Esophagus muscularis mucosa (tissue), 4 donors: ENCODE data around the gene HOXD8. TPM values are rescaled to one million over a fixed set of nuclear protein-coding genes. Genes with fewer than 3 reads are reported as not detected.

ENCODE experiments used
- DNase-seq: peaks from one replicate; pipeline ENCODE4 v3.0.0-alpha.2; 2017; ENCODE audit errors: extremely low spot score
- H3K27ac ChIP-seq, 4 donors: fragments of 200-600 bp; sonication (generic); replicated peaks in 1 of 4; 1 replicate in 3 of 4; 2 replicates in 1 of 4; pipeline ENCODE4 v1.5.1; 2016 to 2019; ENCODE audit warnings: mild to moderate bottlenecking in 1 of 4
- H3K27me3 ChIP-seq, 4 donors: fragments of 200-600 bp; sonication (generic); one replicate each; pipeline versions ENCODE4 v1.5.1 to v1.6.0; 2016 to 2019
- H3K36me3 ChIP-seq, 4 donors: fragments of 200-600 bp; sonication (generic); one replicate each; pipeline ENCODE4 v1.5.1; 2016 to 2019
- H3K4me1 ChIP-seq, 4 donors: fragments of 200-600 bp; sonication (generic); one replicate each; pipeline ENCODE4 v1.5.1; 2016 to 2019
- H3K4me3 ChIP-seq, 4 donors: fragments of 200-600 bp; sonication (generic); 1 replicate in 2 of 4; 2 replicates in 2 of 4; pipeline ENCODE4 v1.5.1; 2016 to 2019; ENCODE audit warnings: mild to moderate bottlenecking in 4 of 4, moderate library complexity in 1 of 4
- H3K9me3 ChIP-seq, 4 donors: fragments of 200-600 bp; sonication (generic); 1 replicate in 3 of 4; 2 replicates in 1 of 4; pipeline ENCODE4 v1.5.1; 2016 to 2019
- EP300 ChIP-seq: sonication (generic); formaldehyde crosslinking; IDR thresholded peaks from one replicate; pipeline ENCODE4 v1.6.1; 2017; ENCODE audit warnings: antibody characterized with exemption
- POLR2A ChIP-seq: fragments of 450-650 bp; IDR thresholded peaks from one replicate; pipeline ENCODE4 v1.6.1; 2017; ENCODE audit warnings: antibody characterized with exemption, moderate library complexity, mild to moderate bottlenecking, low read depth
- POLR2AphosphoS5 ChIP-seq, 2 donors: sonication (generic); formaldehyde crosslinking; IDR thresholded peaks; one replicate each; pipeline ENCODE4 v1.6.1; 2017; ENCODE audit warnings: antibody characterized with exemption in 2 of 2
- WGBS: methylation state at CpG from one replicate; pipeline ENCODE4 v1.1.5; 2018; 5-methylcytosine and 5-hydroxymethylcytosine counted together
- intact Hi-C: fragments of 100-400 bp; cut with DNase I; formaldehyde crosslinking; loops from one replicate; pipeline ENCODE4 v1.15.1; 2023
- total RNA-seq, 4 donors: library from RNA; depleted of rRNA; stranded (reverse); fragments of >200 nt; gene quantifications; one replicate each; pipeline versions ENCODE4 v1.1.0 to v1.2.1, GENCODE V29; 2016
- TF ChIP-seq, protein P1 (sequence below), 3 experiments: fragments of 200-600 bp in 2 of 3; fragments of 450-650 bp in 1 of 3; sonication (generic) in 2 of 3; IDR thresholded peaks; one replicate each; pipeline ENCODE4 v1.5.1; 2017 to 2019; ENCODE audit warnings: antibody characterized with exemption in 3 of 3, mild to moderate bottlenecking in 2 of 3, moderate library complexity in 1 of 3

Gene HOXD8
- total RNA-seq, 4 donors from 2014 or later, result 3.7 to 4.8 (median 4.3) TPM

DNA sequence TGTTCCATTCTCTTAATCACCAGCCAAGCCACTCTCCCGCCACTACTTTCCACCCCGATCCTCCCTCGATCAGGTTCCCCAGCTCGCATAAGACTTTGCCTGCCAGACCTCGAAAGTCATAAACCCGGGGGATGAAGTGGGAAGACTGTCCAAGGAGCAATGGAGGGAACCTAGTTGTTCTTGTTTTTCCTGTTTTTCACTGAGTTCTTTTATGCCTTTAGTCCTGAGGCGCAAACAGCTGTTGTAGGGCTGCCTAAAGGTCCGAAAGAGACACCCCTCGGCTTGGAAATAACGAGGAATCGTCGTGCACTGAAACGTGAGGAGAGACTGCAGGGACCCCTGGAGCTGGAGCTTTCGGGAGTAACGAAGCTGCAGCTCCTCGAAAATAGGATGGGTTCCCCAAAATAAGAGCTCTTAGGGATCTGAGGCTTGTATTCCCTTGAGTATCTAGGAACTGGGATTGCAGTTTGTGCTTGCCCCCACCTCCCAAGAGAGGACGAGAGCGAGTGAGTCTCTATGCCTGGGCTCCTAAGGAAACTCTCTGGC lies 31.6 kb upstream of the HOXD8 start:
- Histone ChIP-seq H3K9me3 (no peaks in the 10 kb centered on the region), H3K4me1 (peaks cover 16 to 53% (median 47%) of the 10 kb centered on the region in 4 donors), H3K36me3 (no peaks in the 10 kb centered on the region), H3K27me3 (peaks cover 3 to 100% (median 98%) of the 10 kb centered on the region in 4 donors), H3K4me3 (peak overlapping the region; percentile 36 to 57 (median 46)), H3K27ac (no peak overlapping the region)
- intact Hi-C loops, result loop anchor here (2.0 kb wide), 1 partner anchor 407 kb away; no protein-coding TSS in a partner anchor
- TF ChIP-seq, protein P1, sequence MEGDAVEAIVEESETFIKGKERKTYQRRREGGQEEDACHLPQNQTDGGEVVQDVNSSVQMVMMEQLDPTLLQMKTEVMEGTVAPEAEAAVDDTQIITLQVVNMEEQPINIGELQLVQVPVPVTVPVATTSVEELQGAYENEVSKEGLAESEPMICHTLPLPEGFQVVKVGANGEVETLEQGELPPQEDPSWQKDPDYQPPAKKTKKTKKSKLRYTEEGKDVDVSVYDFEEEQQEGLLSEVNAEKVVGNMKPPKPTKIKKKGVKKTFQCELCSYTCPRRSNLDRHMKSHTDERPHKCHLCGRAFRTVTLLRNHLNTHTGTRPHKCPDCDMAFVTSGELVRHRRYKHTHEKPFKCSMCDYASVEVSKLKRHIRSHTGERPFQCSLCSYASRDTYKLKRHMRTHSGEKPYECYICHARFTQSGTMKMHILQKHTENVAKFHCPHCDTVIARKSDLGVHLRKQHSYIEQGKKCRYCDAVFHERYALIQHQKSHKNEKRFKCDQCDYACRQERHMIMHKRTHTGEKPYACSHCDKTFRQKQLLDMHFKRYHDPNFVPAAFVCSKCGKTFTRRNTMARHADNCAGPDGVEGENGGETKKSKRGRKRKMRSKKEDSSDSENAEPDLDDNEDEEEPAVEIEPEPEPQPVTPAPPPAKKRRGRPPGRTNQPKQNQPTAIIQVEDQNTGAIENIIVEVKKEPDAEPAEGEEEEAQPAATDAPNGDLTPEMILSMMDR (IDR thresholded peaks at IDR 0.05), result no peak
- TF ChIP-seq POLR2A (no peak), EP300 (no peak), POLR2AphosphoS5 (IDR thresholded peaks at IDR 0.05) (no peak)
- no peak for DNase-seq
- WGBS, result under 1% methylated on average over 17 of the region's 18 CpGs

GRCh38 chr2:176098366-176099158 lies 30.9 kb upstream of the HOXD8 start:
- peaks cover 0 to 100% (median 96%) of the 10 kb centered on the region in 4 donors for H3K27me3 ChIP-seq
- no peaks in the 10 kb centered on the region for H3K9me3 ChIP-seq
- H3K27ac ChIP-seq, result no peak overlapping the region
- intact Hi-C loops, result no loop called here
- no peak overlapping the region for H3K4me3 ChIP-seq
- H3K36me3 ChIP-seq, result no peaks in the 10 kb centered on the region
- peaks cover 11 to 46% (median 41%) of the 10 kb centered on the region in 4 donors for H3K4me1 ChIP-seq
- 7% methylated on average over 5 of the region's 35 CpGs for WGBS
- TF ChIP-seq POLR2AphosphoS5 (IDR thresholded peaks at IDR 0.05) (no peak), POLR2A (no peak), EP300 (no peak)
- TF ChIP-seq, protein P1 (IDR thresholded peaks at IDR 0.05), result no peak
- no peak for DNase-seq

- Histone ChIP-seq H3K4me3 (no peak overlapping the region), H3K4me1 (peaks cover 14 to 50% (median 47%) of the 10 kb centered on the region in 4 donors), H3K27ac (no peak overlapping the region), H3K27me3 (peaks cover under 1 to 100% (median 96%) of the 10 kb centered on the region in 4 donors), H3K36me3 (no peaks in the 10 kb centered on the region), H3K9me3 (no peaks in the 10 kb centered on the region)
- 8% methylated on average over 24 of the region's 30 CpGs for WGBS
- TF ChIP-seq, protein P1 (IDR thresholded peaks at IDR 0.05), result no peak
- TF ChIP-seq EP300 (no peak), POLR2A (no peak), POLR2AphosphoS5 (IDR thresholded peaks at IDR 0.05) (no peak)
- DNase-seq, result no peak
- intact Hi-C loops, result no loop called here
Observed at GRCh38 chr2:176099159-176099727, 30.3 kb upstream of the HOXD8 start.

DNA sequence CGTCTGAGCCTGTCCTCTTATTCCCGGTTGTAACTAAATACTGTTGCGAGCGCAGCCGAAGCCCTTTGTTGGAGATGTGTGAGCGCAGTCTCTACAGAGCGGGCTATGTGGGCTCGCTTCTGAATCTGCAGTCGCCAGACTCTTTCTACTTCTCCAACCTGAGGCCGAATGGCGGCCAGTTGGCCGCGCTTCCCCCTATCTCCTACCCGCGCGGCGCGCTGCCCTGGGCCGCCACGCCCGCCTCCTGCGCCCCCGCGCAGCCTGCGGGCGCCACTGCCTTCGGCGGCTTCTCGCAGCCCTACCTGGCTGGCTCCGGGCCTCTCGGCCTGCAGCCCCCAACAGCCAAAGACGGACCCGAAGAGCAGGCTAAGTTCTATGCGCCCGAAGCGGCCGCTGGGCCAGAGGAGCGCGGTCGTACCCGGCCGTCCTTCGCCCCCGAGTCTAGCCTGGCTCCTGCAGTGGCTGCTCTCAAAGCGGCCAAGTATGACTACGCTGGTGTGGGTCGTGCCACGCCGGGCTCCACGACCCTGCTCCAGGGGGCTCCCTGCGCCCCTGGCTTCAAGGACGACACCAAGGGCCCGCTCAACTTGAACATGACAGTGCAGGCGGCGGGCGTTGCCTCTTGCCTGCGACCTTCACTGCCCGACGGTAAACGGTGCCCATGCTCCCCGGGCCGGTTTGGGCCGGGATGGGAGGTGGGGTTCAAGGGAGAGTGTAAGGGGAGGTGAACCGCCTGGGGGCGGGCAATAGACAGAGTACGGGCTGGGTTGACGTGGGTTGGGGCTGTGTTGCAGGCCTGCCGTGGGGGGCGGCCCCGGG lies 29.6 kb upstream of the HOXD8 start, which contains the start of gene HOXD12:
Gene HOXD12 (plus strand): TSS at position 68 of the 819 bp plus-strand sequence. CDS start 7 bp downstream, at position 75.
- H3K4me1 ChIP-seq, result peaks cover 21 to 57% (median 54%) of the 10 kb centered on the region in 4 donors
- H3K9me3 ChIP-seq, result no peaks in the 10 kb centered on the region
- peaks cover 6 to 100% (median 96%) of the 10 kb centered on the region in 4 donors for H3K27me3 ChIP-seq
- TF ChIP-seq POLR2A, result no peak
- no peak for TF ChIP-seq POLR2AphosphoS5 (IDR thresholded peaks at IDR 0.05)
- TF ChIP-seq, protein P1 (IDR thresholded peaks at IDR 0.05), result no peak
- no peak for TF ChIP-seq EP300
- no peak within 1 kb of the TSS for H3K4me3 ChIP-seq
- H3K27ac ChIP-seq, result no peak within 1 kb of the TSS
- H3K36me3 ChIP-seq, result no peaks in the 10 kb centered on the region
- intact Hi-C loops, result no loop called here
- DNase-seq, result no peak
- WGBS, result 6% methylated on average over 34 of the region's 70 CpGs
